Fibroblast of the conjunctiva (primary cell): Measurements from ENCODE around the gene AVEN.
"Not testable (repeated sequence)": the region's sequence is repeated elsewhere in the genome, so short reads cannot be mapped to it uniquely, and the experiment has no call there.

Experiments
- DNase-seq: peaks from one replicate; pipeline ENCODE4 v3.0.0-alpha.2; 2010; ENCODE audit warnings: low read depth

Gene AVEN, protein sequence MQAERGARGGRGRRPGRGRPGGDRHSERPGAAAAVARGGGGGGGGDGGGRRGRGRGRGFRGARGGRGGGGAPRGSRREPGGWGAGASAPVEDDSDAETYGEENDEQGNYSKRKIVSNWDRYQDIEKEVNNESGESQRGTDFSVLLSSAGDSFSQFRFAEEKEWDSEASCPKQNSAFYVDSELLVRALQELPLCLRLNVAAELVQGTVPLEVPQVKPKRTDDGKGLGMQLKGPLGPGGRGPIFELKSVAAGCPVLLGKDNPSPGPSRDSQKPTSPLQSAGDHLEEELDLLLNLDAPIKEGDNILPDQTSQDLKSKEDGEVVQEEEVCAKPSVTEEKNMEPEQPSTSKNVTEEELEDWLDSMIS

DNA sequence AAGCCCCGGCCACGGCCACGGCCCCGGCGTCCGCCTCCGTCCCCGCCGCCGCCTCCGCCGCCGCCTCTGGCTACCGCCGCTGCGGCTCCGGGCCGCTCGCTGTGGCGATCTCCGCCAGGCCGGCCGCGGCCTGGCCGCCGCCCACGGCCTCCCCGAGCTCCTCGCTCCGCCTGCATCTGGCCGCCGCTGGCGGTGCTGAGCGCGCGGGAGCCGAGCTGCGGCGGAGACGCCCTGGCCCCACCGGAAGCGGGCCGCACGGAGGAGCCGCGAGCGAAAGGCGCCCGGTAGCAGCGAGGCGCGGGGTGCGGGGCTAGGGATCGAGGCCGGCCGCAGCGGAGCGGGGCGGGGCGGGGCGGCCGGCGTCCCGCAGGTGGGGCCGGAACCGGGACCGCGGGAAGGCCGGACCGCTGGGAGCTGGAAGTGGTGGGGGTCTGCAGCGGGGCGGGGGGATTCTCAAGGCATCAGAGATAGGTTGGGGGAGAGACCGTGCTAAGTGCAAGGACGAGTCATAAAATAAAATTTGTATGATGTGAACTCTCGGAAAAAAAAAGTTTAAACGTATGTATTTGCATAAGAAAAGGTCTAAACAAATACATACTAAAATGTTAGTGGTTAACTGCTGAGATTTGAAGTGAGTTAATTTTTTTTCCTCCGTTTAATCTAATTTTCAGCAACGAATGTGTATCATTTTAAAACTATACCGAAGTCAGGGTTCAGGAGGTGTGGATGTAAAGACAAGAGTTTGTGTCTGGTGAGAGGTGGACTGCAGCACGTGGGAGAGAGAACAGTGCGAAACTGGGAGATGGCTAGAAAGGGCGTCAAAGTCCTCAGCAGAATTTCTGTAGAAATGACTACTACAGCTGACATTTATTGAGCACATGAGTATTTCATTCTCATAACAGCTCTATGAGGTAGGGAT is at the start of gene AVEN:
AVEN (minus strand) TSS at position 334 of the 919 bp plus-strand sequence; CDS start at position 176, 158 bp downstream.
- DNase-seq = no peak

DNA sequence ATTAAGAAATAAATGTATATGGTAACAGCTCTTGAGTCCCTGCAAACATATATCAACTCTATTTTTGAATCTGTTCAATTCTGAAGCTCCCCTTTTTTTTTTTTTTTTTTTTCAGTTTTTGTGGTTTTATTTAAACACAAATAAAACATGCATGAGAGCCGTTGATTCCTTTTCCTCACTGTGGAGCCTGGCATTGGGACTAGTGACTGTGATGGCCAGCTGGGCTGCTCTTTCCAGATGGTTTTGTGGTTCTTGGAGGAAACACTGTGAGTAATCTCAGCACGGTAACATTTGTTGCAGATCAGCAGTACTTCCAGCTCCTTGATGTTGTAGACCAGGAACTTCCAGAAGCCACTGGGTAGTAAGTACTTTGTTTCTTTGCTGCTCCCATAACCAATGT is 46.7 kb upstream of the AVEN start:
- no peak for DNase-seq

DNA sequence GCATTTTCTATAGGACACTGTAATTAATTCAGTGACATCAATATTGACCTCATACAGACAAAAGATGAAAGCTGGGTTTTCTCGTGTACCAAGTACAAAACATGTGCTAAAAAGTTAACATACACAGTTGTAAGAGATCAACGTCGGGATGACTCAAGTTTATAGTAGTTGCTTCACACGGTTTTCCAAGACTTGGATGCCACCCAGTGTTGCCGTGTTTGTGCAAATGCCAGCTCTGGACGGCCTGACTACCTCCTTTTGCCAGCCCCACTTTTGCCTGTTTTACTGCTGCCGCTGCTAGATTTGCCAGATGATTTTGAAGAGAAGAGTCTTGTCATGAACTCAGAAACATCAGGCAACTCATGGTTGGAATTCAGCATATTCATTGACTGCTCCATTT is 45.1 kb upstream of the AVEN start:
- peak; percentile 14 for DNase-seq

DNA sequence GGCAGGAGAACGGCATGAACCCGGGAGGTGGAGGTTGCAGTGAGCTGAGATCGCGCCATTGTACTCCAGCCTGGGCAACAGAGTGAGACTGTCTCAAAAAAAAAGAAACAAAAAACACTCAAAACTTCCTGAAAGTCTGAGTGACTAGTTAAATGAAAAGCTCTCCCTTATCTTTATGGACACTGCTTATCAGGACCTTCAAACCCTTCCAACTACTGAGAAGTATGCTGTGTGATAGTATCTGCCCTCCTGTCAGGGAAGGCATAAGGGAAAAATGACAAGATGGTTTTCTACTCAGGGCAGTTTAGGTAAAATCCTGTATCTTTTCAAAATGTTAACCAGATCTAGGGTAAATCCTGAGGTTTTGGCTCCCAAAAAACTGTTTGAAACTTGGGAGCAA is 40.9 kb upstream of the AVEN start:
- no peak for DNase-seq

DNA sequence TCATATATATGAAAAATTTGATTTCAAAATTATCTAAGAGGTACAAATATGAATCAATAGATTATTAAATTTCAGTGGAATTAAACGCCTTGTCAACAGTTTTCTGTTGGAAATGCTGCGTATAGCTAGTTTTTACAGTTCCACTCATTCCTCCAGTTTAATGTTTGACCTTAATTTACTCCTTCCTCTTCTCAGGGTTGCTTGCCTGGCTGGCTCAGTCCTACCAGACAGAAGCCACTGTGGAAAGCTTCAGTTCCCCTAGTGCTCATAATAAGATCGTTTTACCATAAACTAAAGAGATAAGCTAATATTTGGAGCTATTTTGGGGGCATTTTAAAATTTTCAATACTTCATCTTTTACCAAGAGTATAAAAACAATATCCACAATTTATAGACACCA is 39.9 kb upstream of the AVEN start:
- no peak for DNase-seq

DNA sequence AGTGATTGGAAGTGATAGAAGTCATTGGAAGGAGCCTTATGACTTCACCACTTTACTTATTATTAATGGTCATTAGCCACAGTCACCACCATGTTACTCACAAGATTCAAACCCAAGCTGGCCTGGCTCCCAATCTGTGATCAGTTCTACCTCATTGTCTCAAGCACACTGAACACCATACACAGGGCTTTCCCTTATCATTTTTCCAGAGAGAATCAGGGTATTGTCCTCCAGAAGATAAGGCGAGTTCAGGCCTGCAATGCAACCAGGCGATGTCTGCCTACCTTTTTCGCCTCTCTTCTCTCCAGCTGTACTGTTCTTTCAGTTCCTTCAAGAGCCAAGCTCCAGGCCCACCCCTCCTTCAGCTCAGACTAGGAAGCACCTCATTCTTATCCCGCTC is 37.8 kb upstream of the AVEN start:
- no peak for DNase-seq

DNA sequence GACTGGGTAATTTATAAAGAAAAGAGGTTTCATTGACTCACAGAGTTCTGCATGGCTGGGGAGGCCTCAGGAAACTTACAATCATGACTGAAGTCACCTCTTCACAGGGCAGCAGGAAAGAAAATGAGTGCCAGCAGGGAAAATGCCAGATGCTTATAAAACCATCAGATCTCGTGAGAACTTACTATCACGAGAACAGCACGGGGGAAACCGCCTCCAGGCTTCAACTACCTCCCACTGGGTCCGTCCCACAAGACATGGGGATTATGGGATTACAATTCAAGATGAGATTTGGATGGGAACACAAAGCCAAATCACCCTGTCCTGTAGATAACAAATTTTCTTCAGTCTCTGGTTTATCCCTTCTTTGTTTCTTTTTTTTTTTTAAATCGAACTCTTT is 31.0 kb upstream of the AVEN start:
- DNase-seq = no peak

DNA sequence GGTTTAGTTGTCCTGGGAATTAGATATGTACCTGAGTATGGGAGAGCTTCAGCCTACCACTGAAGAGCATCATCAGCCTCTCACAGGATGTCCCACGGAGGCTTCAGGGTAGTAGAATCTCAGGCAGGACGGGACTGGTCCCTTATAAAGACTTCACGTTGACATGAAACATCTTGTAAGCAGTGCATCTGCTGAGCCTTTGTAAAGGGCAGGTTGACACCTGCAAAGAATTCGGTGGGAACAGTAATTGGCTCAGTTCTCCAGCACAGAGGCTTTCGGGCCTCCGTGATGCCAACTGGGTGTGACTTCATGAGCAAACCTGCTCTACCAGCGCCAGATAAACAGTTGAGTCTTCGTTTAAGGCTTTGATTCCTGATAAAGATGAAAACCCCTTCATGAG is 26.9 kb upstream of the AVEN start:
- DNase-seq = no peak

DNA sequence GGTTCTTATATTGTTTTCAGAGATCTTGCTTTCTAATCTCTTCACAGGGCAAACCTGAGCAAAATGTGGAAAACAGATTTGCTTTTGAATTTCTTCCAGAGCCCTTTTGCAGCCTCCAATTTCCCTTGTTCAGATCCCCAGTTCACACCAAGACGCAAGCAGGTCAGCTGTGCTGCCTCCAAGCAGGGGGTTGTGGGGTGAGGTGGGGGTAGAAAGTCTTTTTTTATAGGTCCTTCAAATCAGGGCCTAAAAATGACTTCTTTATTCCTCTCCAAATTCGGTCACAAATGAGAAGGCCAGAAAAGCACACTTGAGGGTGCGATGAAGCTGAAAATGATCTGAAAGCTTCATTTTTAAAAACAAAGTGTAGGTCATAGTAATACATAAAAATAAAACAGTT is 26.3 kb upstream of the AVEN start:
- no peak for DNase-seq

DNA sequence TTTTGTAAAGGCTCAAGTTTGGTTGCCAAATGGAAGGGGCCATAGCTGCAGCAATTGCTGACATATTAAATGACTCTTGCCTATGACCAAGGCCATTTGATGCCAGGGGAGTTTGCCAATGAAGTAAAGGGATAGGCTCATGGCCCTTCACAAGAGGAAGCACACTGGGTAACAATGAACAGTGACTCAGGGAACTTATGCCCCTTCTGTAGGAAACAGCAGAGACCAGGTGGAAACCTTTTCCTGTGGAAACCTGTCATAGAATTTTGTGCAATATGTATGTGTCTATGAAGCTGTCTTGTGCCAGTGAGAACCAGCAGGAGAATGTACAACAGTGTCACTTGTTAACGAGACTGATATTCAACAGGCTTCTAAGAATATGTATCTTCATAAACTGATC is 25.4 kb upstream of the AVEN start:
- DNase-seq = no peak

DNA sequence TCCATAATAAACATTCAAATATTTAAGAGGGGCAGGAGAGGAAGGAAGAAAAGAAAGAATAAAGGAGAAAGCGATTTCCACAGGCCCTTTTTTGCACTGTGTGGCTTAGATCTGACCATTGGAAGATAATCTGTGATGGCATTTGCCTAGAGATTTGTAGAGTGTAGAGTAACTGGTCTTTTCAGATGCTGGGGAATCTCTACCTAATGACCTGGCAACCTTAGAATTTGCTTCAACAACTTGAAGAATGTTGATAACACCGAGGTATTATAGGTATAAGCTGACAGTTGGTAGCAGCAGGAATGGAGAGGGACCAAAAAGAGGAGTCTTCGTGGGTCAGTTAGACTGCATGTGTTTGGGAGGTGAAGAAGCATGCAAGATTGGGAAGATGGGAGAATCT is 20.9 kb upstream of the AVEN start:
- no peak for DNase-seq

DNA sequence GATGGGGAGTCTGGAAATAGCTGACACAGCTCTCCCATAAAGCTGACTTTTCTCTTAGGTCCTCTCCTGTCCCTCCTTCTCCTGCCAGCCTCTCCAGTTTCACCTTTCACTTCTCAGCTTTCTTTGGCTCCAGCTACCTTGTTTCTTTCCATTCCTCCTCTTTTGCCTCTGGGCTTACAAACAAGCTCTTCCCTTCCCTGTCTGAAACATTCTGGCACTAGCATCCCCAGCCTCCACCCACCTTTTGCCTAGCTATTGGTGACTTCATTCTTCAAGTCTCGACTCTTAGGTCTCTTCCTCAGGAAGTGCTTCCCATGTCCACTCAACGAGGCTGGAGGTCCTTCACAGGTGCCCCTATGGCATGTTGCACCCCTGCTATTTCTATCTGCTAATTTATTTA is 20.5 kb upstream of the AVEN start:
- no peak for DNase-seq

DNA sequence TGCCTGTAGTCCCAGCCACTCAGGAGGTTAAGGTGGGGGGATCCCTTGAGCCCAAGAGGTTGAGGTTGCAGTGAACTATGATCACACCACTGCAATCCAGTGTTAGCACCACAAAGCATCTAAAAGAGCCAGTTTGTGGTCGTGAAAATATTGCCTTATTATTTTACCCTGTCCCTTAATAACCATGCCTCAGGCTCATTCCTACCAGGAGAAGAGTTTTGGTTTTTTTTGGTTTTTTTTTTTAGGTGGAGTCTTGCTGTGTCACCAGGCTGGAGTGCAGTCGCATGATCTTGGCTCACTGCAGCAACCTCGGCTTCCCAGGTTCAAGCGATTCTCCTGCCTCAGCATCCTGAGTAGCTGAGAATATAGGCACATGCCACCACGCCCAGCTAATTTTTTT is 17.9 kb upstream of the AVEN start:
- DNase-seq = no peak

DNA sequence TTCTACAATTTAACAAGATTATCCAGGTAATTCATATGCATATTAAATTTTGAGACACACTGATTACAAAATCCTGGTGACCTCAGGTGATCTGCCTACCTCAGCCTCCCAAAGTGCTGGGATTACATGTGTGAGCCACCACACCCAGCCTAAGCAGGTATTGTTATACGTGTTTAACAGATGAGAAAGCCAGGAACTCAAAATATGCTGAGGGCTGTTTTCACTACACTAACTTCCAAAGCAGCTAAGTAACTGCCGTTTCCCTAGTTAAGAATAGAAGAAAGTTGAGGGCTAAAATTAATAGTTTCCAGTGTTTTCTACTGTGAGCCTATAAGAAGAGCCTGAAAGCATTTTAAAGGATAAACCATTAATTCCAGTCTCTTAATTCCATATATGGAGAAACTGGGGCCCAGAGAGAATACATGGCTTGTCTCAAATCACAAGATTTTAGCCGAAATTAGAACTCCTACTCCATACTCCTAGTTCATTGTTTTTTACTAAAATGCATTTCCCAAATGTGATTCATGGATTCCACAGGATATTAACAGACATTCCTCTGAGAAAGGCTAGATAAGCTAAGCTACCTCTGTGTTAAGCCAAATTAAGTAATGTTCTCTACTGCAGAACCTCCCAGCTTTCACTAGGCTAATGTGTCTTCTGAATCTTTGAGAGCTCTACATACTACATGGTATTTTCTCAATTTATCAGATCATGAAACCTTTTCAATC is 17.0 kb upstream of the AVEN start:
- DNase-seq = no peak

DNA sequence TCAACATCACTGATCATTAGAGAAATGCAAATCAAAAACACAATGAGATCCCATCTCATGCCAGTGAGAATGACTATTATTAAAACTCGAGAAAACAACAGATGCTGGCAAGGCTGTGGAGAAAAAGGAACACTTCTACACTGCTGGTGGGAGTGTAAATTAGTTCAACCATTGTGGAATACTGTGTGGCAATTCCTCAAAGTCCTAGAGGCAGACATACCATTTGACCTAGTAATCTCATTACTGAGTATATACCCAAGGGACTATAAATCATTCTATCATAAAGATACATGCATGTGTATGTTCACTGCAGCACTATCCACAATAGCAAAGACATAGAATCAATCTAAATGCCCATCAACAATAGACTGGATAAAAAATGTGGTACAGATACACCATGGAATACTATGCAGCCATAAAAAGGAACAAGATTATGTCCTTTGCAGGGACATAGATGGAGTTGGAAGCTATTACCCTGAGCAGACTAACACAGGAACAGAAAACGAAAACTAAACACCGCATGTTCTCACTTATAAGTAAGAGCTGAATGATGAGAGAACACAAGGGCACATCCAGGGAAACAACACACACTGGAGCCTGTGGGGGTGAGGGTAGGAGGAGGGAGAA is 15.2 kb upstream of the AVEN start:
- no peak for DNase-seq

DNA sequence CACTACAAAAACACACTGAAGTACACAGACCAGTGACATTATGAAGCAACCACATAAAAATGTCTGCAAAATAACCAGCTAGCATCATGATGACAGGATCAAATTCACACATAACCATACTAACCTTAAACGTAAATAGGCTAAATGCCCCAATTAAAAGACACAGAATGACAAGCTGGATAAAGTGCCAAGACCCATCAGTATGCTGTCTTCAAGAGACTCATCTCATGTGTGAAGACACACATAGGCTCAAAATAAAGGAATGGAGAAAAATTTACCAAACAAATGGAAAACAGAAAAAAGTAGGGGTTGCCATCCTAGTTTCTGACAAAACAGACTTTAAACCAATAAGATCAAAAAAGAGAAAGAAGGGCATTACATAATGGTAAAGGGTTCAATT is 11.4 kb upstream of the AVEN start:
- DNase-seq = not testable (repeated sequence)

DNA sequence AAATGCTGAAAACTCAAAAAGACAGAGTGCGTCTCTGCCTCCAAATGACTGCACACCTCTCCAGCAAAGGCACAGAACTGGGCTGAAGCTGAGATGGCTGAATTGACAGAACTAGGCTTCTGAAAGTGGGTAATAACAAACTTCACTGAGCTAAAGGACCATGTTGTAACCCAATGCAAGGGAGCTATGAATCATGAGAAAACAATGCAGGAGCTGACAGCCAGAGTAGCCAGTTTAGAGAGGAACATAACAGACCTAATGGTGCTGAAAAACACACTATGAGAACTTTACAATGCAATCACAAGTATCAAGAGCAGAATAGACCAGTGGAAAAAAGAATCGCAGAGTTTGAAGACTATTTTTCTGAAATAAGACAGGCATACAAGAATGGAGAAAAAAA is 10.1 kb upstream of the AVEN start:
- DNase-seq = peak; percentile 56

DNA sequence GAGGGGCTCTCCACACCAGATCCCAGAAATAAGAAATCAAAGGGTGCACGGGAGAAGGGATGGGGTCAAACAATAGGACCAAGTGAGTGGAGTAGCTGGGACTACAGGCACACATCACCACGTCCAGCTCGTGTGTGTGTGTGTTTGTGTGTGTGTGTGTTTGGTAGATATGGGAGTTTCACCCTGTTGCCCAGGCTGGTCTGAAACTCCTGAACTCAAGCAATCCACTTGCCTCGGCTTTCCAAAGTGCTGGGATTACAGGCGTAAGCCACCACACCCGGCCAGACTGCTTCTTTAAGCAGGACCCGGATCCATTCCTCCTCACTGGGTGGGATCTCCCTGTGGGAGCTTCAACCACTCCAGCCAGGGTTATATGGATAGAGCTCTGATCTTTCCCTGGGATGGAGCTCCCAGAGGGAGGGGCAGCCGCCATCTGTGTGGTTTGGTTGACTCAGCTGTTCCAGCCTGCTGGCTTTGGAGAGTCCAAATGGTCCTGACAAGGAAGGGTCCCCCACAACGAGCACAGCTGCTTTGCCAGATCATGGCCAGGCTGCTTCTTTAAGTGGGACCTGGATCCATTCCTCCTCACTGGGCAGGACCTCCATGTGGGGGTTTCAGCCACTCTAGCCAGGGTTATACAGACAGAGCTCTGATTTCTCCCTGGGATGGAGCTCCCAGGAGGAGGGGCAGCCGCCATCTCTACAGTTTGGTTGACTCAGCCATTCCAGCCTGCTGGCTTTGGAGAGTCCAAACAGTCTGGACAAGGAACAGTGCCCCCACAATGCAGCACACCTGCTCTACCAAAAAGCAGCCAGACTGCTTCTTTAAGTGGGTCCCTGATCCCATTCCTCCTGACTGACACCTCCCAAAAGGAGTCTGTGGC is 9.1 kb upstream of the AVEN start:
- no peak for DNase-seq

DNA sequence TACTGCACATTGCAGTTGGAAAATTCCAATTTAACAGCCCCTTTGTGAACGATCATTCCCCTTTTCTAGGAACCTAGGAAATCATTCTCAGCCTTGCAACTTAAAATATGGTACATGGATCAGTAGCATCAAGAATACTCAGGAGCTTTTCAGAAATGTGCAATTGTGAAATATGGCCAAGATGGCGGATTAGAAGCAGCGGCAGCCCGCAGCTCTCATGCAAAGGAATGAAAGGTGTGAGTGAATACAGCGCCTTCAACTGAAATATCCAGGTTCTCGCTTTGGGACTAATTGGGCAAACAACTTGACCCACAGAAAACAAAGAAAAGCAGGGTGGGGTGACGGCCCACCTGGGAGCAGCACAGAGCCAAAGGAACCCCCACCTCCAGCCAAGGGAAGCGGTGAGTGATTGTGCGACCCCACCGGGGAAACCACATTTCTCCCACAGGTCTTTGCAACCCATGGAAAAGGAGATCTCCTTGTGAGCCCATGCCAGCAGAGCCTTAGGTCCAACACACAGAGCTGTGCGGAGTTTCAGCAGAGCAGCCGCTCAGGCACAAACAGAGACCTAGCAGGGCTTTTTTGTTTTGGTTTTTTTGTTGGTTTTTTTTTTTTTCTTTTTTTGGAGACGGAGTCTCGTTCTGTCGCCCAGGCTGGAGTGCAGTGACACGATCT is 7.6 kb upstream of the AVEN start:
- DNase-seq = no peak

DNA sequence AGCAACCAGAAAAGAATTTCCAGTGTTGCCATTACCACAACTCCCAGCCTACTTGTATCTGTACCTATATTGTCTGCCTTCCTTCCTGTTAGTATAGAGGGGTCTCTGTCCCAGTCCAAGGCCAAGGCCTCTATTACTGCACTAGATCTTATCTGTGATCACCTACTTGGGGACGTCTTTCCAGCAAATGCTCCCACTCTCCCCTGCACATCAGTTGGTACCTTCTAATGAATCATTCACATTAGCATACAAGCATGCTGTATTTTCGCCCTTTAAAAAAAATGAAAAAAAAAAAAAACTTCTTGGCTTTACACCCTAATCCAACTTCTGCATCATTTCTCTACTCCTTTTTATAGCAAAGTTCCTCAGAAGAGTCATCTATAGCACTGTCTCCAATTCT is 4.8 kb upstream of the AVEN start:
- DNase-seq = no peak

DNA sequence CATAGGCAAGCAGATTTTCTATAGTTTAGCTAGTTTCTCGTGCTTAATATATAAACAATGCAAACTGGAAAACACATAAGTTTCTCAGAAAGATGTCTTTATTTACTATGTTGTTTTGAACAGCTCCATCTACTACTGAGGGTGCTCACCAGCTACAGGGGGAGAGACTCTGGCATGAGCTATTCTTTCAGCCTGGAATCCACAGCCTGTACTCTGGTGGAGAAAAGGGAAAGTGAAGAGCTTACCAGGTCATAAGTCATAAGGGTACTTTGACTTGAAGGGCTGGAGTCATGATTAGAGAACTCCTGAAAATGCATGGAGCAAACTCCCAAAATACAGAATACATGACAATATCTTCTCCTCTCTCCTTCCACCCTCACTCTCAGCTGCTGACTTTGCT is 4.4 kb upstream of the AVEN start:
- no peak for DNase-seq
